HG02970 (cell line): Measurements from ENCODE around the gene PLAC8L1.
"Not testable (repeated sequence)": the region's sequence is repeated elsewhere in the genome, so short reads cannot be mapped to it uniquely, and the experiment has no call there.

Experiments
- ATAC-seq: cut with Tn5 transposase; IDR thresholded peaks from one replicate; pipeline ENCODE4 v1.9.1; 2021; ENCODE audit warnings: mild to moderate bottlenecking, moderate library complexity, moderate number of reproducible peaks; ENCODE audit not compliant: unreplicated experiment, low FRiP score

The PLAC8L1 gene, protein sequence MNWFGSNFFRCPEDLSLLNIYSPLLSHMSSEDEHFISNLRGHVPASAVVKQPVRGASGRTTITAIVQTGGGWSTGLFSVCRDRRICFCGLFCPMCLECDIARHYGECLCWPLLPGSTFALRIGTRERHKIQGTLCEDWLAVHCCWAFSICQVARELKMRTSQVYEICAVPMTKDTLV

DNA sequence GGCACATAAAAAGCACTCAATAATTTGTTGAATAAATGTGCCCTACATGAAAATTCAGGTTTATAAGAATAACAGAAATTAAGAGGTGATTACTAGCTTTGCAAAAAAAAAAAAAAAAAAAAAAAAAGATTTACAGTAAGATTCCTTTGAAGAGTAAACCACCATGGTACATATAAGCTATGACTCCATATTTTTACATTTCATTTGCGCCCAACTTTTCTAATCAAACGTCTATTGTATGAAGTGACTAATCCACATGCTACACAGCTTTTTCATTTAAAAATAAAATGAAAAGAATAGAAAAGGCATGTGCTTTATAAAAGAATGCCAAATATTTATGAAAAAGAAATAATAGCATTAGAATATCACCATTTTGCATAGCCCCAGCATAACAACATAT, at the start of gene PLAC8L1:
Gene PLAC8L1 (minus strand): TSS at position 101 of the 400 bp plus-strand sequence. CDS start 1,266 bp downstream, outside the sequence.
- no peak for ATAC-seq

DNA sequence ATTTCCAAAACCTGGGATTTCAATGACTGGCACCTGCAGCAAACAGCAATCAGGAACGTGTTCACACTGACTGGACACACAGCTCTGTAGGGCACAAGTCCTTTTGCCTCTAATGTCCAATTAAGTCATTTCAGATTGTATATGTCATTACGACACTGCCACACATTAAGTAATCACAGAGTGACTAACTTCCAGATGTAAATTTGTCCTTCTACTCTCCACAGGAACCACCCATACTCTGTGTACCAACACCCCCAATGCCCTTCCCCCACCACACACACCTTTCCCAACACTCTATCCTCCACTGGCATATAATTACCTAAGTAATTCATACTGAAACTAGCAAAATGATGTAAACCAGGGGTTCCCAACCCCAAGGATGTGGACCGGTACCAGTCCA, 46.6 kb upstream of the PLAC8L1 start:
- no peak for ATAC-seq

GRCh38 chr5:146137967-146138403, 32.6 kb upstream of the PLAC8L1 start:
- no peak for ATAC-seq

- no peak for ATAC-seq
Measured at GRCh38 chr5:146130440-146131045, 25.2 kb upstream of the PLAC8L1 start.

DNA sequence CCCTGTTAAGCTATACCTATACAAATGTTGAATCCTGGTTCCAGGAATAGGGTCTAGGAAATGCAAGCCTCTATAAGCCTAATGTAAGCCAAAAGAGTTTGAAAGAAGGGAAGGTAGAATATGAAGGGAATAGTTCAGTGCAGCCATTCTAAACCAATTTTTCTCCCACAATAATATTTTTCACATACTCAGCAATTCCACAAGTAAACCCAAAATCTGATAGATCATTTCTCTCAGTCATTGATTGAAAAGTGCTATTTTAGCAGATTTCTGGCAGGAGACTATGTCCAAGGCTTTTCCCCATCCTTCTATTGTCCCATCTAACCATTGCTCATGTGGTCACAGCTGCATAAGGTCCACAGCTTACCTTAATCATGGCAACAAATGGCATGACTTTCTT, 20.7 kb upstream of the PLAC8L1 start:
- no peak for ATAC-seq

GRCh38 chr5:146124580-146124979, 19.2 kb upstream of the PLAC8L1 start:
- ATAC-seq: no peak

- ATAC-seq: not testable (repeated sequence)
Measured at GRCh38 chr5:146121451-146121850, 16.1 kb upstream of the PLAC8L1 start.

- ATAC-seq: no peak
Measured at GRCh38 chr5:146118322-146118721, 12.9 kb upstream of the PLAC8L1 start.

DNA sequence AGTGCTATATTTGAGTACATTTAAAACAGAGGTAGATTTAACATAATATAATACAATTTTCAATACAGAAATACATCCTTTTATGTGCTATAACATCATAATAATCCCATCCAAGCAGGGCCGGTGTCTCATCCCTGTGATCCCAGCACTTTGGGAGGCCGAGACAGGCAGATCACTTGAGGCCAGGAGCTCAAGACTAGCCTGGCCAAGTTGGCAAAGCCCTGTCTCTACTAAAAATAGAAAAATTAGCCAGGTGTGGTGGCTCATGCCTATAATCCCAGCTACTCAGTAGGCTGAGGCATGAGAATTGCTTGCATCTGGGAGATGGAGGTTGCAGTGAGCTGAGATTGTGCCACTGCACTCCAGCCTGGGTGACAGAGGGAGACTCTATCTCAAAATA, 11.8 kb upstream of the PLAC8L1 start:
- ATAC-seq: not testable (repeated sequence)

- no peak for ATAC-seq
Measured at GRCh38 chr5:146116361-146116760, 11.0 kb upstream of the PLAC8L1 start.

DNA sequence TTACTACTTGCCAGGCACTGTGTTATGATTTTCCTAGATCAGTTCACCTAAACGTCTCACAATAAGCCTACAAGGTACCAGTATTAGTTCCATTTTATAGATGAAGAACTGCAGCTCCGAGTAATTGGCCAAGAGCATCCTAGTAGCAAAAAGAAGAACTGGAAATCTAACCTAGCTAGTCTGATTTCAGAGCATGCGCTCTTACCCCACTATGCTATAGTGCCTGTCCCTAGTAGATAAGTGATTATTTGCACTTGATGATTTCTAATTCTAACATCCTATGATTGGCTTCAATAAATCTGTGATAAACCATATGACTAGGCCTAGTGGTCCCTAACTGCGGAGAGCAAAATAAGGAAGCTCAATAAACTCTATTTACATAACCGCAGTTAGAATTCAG, 7.1 kb upstream of the PLAC8L1 start:
- ATAC-seq: no peak

GRCh38 chr5:146111409-146111808, 6.0 kb upstream of the PLAC8L1 start:
- no peak for ATAC-seq

DNA sequence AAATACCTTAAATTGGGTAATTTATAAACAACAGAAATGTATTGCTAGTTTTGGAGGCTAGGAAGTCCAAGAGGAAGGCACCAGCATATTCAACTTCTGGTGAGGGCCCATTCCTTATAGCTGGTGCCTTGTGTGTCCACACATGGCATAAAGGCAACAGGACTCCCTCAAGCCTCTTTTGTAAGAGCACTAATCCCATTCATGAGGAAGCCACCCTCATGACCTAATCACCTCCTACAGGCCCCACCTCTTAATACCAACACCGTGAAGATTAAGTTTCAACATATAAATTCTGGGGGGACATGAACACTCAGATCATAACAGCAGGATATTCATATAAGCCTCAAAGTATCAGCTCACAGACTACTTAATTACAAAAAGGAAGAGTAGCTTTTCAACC, 4.0 kb upstream of the PLAC8L1 start:
- no peak for ATAC-seq

DNA sequence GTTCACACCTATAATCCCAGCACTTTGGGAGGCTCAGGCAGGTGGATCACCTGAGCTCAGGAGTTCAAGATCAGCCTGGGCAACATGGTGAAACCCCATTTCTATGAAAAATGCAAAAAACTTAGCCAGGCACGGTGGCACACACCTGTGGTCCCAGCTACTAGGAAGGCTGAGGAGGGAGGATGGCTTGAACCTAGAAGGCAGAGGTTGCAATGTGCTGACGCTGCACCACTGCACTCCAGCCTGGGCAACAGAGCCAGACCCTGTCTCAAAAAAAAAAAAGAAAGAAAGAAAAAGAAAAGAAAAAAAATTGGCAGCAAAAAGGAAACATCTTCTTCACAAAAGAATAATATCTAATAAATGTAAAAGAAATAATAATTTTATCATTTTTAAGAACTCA, 3.5 kb upstream of the PLAC8L1 start:
- ATAC-seq: not testable (repeated sequence)

DNA sequence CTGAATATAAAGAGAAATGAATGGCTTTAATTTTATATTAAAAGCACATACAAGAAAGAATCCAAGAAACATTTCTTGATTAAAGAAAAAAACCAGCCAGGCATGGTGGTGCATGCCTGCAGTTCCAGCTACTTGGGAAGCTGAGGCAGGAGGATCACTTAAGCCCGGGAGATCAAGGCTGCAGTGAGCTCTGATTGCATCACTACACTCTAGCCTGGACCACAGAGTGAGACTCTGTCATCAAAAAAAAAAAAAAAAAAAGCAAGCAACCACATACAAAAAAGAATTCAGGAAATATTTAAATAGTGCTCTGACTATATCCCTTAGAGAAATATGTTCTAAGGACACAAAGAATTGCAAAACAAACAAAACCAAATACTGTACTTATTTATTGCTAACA, 2.5 kb upstream of the PLAC8L1 start:
- no peak for ATAC-seq

GRCh38 chr5:146103594-146103993, 1.8 kb downstream of the PLAC8L1 start:
- ATAC-seq: no peak

DNA sequence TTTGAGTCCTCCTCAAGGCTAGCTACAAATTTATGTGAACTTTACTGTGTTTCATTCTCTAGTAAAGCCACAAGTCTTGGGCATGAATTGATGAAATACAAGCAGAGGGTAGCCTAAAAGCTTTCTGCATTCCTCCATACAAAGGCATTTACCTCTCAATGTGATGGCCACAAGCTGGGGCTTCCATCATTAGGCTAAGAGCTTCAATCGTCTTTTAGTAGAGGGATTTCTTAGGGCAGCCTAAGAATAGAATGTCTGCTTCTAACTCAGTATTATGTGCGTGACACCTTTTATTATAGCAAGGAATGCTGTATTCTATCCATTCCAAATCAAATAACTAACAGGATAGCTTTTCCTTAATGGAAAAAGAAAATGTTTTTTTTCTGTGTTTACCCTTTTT, 3.7 kb downstream of the PLAC8L1 start:
- no peak for ATAC-seq

GRCh38 chr5:146098047-146098446, 7.3 kb downstream of the PLAC8L1 start:
- no peak for ATAC-seq

DNA sequence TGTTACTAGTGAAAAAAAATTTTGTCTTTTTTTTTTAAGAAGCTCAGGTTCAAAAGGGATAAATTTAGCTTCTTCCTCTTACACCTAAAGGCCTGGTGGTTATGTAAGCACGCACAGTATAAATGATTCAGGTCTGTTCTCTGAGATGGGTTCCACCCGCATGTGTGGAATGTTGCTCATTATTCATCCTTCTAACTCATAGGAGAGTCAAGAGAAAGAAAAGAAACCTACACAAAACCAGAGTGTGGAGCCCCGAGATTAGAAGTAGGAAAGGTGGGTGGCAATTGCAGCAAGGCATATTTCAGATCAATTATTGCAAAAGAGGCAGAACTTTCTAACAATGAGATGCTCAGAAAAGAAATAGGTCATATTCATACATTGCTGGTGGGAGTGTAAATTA, 13.5 kb downstream of the PLAC8L1 start:
- no peak for ATAC-seq

- ATAC-seq: no peak
Measured at GRCh38 chr5:146089287-146089686, 16.1 kb downstream of the PLAC8L1 start.

GRCh38 chr5:146088098-146088497, 17.3 kb downstream of the PLAC8L1 start:
- no peak for ATAC-seq

GRCh38 chr5:146084376-146084775, 21.0 kb downstream of the PLAC8L1 start:
- no peak for ATAC-seq
